Activated T-helper 2 cell treated with anti-CD3 and anti-CD28 coated beads, Interferon-gamma antibody, Interleukin-2, Interleukin-4, amounts not matched to agents 10 μg/mL and 5 μg/mL and 100 μg/mL, durations not matched to agents 14 hours and 24 hours and 36 hours (primary cell): ENCODE results near the gene RNF183. TPM values are rescaled to one million over a fixed set of nuclear protein-coding genes. Genes with fewer than 3 reads are reported as not detected.

Experiments
- DNase-seq: peaks from one replicate; pipeline ENCODE4 v3.0.0; 2021; ENCODE audit warnings: low spot score
- H3K27ac Mint-ChIP-seq: one replicate; pipeline ENCODE4 v1.8.0; 2021; ENCODE audit warnings: mixed read lengths
- H3K27me3 Mint-ChIP-seq: one replicate; pipeline ENCODE4 v1.8.0; 2021; ENCODE audit warnings: low read depth, mixed read lengths
- H3K36me3 Mint-ChIP-seq: one replicate; pipeline ENCODE4 v1.8.0; 2021; ENCODE audit warnings: low read depth, mixed read lengths
- H3K4me1 Mint-ChIP-seq: one replicate; pipeline ENCODE4 v1.8.0; 2021; ENCODE audit warnings: low read depth, mixed read lengths
- H3K4me3 Mint-ChIP-seq: one replicate; pipeline ENCODE4 v1.8.0; 2021; ENCODE audit warnings: low read depth, mild to moderate bottlenecking, moderate library complexity, mixed read lengths
- H3K9me3 Mint-ChIP-seq: one replicate; pipeline ENCODE4 v1.8.0; 2021; ENCODE audit warnings: mixed read lengths
- intact Hi-C: fragments of 100-400 bp; cut with micrococcal nuclease; formaldehyde crosslinking; loops from one replicate; pipeline ENCODE4 v1.15.1; 2023
- total RNA-seq: library from RNA; stranded (reverse); gene quantifications from 2 replicates; pipeline ENCODE4 v1.2.3, GENCODE V29; 2022

The RNF183 gene
- total RNA-seq, 1 donor from 2014 or later = 0.30 TPM

DNA sequence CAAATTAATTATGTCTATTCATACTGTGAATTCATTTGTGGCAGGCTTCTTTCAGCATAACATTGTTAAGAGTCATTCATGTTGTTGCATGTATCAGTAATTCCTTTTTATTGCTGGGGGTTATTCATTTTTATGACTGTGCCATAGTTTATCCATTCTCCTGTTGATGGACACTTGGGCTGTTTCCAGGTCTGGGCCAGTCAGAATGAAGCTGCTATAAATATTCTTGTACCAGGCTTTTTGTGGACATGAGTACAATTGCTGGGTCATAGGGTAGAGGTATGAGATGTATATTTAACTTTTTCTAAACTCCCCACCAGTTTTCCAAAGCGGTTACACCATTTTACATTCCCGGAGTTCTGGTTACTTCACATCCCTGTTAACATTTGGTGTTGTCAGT, 14.1 kb downstream of the RNF183 start:
- DNase-seq = no peak
- Mint-ChIP-seq H3K36me3 (peaks cover 85% of the 10 kb centered on the region), H3K27ac (no peak overlapping the region), H3K4me1 (peaks cover 5% of the 10 kb centered on the region), H3K9me3 (no peaks in the 10 kb centered on the region), H3K27me3 (no peaks in the 10 kb centered on the region), H3K4me3 (no peak overlapping the region)
- intact Hi-C loops = no loop called here

DNA sequence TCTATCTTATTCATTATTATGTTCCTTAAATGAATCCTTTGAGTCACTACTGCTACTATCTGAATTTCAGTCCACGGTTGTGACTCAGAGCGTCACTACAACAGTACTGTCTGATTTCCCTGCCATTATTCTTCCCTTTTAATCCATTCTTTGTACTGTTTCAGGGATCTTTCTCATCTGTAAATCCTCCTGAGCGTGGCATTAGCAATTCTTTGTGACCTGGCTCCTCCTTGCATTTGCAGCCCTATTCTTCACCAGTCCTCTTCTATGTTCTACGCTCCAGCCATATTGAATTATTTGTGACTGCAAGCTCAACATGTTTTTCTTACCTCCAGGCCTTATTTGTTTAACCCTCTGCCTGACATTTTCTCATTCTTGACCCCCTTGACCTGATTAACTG, 21.8 kb downstream of the RNF183 start:
- Mint-ChIP-seq H3K27me3 (no peaks in the 10 kb centered on the region), H3K27ac (no peak overlapping the region), H3K9me3 (no peaks in the 10 kb centered on the region), H3K4me1 (peaks cover 28% of the 10 kb centered on the region), H3K36me3 (peaks cover 74% of the 10 kb centered on the region), H3K4me3 (no peak overlapping the region)
- intact Hi-C loops = no loop called here
- no peak for DNase-seq

DNA sequence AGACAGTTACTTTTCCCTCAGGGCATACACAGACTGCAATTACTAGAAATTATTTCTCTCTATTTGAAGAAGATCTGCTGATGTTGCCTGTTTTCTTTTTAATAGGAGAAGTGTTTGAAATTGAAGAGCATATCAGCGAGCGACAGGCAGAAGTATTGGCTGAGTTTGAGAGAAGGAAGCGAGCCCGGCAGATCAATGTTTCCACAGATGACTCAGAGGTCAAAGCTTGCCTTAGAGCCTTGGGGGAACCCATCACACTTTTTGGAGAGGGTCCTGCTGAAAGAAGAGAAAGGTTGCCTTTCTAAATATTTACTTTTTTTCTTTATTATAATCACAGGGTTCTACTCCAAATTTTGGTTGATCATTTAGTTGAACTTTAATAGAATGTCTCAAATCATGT, 24.3 kb downstream of the RNF183 start:
- no peaks in the 10 kb centered on the region for H3K9me3 Mint-ChIP-seq
- peaks cover 33% of the 10 kb centered on the region for H3K4me1 Mint-ChIP-seq
- H3K4me3 Mint-ChIP-seq = no peak overlapping the region
- peak overlapping the region; percentile 17 for H3K27ac Mint-ChIP-seq
- intact Hi-C loops = no loop called here
- H3K36me3 Mint-ChIP-seq = peaks cover 56% of the 10 kb centered on the region
- no peaks in the 10 kb centered on the region for H3K27me3 Mint-ChIP-seq
- no peak for DNase-seq

DNA sequence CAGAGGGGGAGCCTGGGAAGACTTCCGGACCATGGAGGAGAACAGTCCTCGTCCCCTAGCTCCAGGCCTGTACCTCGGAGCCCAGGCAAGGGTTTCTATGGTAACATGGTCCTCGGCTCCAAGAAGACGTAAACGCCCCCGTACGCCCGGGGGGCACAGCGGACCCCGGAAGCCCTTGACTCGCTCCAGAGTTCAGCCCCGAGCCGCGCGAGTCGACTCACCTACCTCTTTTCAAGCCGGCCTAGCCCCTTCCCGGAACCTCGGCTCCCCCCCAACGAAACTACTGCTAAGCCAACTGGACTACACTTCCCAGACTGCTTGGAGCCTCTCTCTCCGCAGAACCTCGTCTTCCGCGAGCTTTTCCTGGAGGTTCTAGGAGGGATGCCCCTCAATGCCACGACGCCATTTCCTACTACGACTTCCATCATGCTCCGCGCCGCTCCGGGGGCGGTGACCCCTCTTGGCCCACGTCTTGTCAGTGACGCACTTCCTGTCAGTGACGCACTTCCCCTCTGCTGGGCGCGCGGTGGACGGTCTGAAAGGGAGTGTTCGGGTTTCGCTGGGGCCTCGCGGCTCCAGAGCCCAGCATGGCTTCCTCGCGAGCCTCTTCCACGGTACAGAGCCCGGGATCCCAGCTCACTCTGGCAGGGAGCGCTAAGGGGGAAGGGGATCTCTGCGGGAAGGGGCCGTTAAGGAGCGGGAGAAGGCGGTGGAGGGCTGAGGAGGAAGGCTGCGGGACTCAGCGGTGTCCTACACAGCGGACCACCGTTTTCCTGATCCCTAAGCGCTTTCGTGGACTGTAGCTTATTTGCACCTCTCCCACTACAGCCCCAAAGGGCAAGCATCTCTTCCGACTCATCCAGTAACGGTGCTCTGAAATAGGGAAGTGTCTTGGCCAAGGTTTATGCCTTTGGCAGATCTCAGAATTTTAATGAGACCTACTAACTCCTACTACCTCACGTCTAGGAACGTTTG, 27.7 kb downstream of the RNF183 start, which contains the start of the genes CDC26 and PRPF4:
Gene CDC26, minus strand, starts transcription at position 416 of the 975 bp plus-strand sequence. CDS start 3,065 bp downstream, outside the sequence.
Gene PRPF4, plus strand, starts transcription at position 502 of the 975 bp plus-strand sequence. Its CDS starts 86 bp downstream, at position 588.
- H3K36me3 Mint-ChIP-seq = peaks cover 51% of the 10 kb centered on the region
- peaks cover 29% of the 10 kb centered on the region for H3K4me1 Mint-ChIP-seq
- no peaks in the 10 kb centered on the region for H3K27me3 Mint-ChIP-seq
- intact Hi-C loops = loop anchor here (1.0 to 2.0 kb wide), 9 partner anchors 33 to 383 kb away; partner anchors contain the start of genes C9orf43, FKBP15, HDHD3 and POLE3
- H3K4me3 Mint-ChIP-seq = no peak within 1 kb of the TSS
- H3K9me3 Mint-ChIP-seq = no peaks in the 10 kb centered on the region
- peak; percentile 94 for DNase-seq
- no peak within 1 kb of the TSS for H3K27ac Mint-ChIP-seq

DNA sequence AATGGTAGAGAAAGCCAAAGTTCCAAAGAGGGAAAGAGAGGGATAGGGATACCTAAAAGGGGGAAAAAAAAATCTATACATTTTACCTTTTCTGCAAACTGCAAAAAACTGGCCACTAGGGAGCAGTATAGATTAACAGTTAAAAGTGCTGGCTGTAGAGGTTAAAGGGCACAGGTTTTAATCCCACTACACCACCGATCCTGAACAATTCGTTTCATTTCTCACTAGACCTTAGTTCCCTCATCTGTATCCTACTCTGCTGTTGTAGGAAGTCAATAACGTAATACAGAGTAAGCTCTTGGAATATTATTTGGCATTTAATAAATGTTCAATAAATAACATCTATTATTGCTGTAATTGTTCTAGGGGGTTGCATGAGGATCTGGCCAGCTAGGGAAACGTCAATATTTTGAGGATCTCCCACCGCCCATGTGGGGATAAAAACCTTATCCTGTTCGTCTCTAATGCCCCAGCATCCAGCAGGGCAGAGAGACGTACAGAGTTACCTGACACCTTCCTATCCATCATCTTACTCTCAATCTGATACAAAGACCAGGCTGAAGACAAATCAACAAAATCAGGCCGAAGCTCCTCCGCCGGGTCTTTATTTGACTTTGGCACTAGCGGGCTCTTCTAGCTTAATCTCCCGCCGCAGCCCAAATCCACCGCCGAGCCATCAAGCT, 28.6 kb downstream of the RNF183 start:
- peaks cover 28% of the 10 kb centered on the region for H3K4me1 Mint-ChIP-seq
- H3K9me3 Mint-ChIP-seq = no peaks in the 10 kb centered on the region
- H3K4me3 Mint-ChIP-seq = no peak overlapping the region
- H3K27me3 Mint-ChIP-seq = no peaks in the 10 kb centered on the region
- no peak overlapping the region for H3K27ac Mint-ChIP-seq
- DNase-seq = no peak
- H3K36me3 Mint-ChIP-seq = peaks cover 51% of the 10 kb centered on the region
- intact Hi-C loops = loop anchor here (1.0 to 2.0 kb wide), 10 partner anchors 34 to 384 kb away; partner anchors contain the start of genes ALAD, C9orf43, FKBP15 and HDHD3

DNA sequence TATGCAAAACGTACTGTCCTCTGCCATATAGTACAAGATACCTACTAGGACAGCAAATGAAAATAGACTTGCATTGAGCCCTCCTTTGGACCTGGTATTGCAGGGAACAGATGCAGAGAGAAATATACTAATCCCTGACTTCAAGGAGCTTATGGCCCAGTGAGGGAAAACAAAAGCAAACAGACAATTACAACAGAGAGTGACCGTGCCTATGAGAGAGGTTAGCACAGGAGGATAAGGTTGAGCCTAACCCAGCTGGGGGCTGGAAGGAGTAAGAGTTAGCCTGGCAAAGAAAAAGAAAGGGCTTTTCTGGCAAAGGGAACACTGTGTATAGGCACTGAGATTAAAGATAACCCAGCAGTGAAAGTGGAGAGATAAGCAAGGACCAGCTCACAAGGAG, 33.3 kb downstream of the RNF183 start:
- no peaks in the 10 kb centered on the region for H3K9me3 Mint-ChIP-seq
- DNase-seq = no peak
- no peak overlapping the region for H3K4me3 Mint-ChIP-seq
- intact Hi-C loops = loop anchor here (1.0 kb wide), 1 partner anchor 50 kb away; no protein-coding TSS in a partner anchor
- H3K4me1 Mint-ChIP-seq = peaks cover 17% of the 10 kb centered on the region
- no peaks in the 10 kb centered on the region for H3K27me3 Mint-ChIP-seq
- H3K27ac Mint-ChIP-seq = peak overlapping the region; percentile 81
- peaks cover 59% of the 10 kb centered on the region for H3K36me3 Mint-ChIP-seq

DNA sequence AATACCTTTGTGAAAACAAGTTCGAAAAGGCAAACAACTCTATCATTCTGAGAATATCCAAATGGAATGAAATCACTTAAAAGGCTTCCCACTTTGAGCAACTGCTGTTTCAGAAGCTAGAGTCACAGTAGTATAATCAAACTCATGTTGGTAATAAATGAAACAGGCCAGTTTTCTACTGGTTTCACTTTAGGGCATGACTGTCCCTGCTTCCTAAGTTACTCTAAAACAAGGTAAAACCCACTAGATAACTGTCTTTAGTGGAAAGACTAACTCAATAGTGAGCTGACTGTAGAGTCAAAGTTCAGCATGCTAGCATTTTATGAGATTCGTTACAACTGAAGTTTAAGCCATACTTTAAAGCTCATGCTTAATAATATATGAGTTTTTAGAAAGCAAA, 33.8 kb downstream of the RNF183 start:
- peaks cover 59% of the 10 kb centered on the region for H3K36me3 Mint-ChIP-seq
- H3K27ac Mint-ChIP-seq = peak overlapping the region; percentile 81
- intact Hi-C loops = loop anchor here (1.0 kb wide), 1 partner anchor 49 kb away; no protein-coding TSS in a partner anchor
- no peak overlapping the region for H3K4me3 Mint-ChIP-seq
- no peak for DNase-seq
- no peaks in the 10 kb centered on the region for H3K9me3 Mint-ChIP-seq
- peaks cover 17% of the 10 kb centered on the region for H3K4me1 Mint-ChIP-seq
- H3K27me3 Mint-ChIP-seq = no peaks in the 10 kb centered on the region

DNA sequence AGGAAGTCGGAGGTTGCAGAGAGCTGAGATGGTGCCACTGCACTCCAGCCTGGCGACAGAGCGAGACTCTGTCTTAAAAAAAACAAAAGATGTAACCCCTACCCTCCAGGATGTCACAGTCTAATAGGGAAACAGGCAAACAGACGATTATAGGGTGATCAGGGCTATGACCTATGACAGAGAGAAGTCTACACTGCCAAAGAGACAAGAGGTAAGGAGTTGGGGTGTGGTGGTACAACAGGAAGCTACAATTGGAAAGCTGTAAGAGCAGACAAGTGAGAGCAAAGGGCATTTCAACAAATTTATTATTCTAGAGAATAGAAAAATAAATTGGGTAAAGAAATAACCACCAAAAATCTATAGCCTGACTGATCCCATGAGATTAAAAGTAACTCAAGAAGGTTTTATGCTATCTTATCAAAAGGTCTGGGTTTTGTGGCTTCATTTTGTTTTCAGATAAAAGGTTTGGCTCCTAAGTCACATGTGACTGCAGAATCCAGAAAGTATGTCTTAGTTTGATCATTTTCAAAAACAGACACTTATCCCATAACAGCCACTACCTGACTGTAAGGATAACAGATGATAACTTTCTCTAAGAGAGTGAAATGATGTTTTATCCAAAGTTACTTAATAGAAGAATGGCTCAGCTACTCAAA, 35.1 kb downstream of the RNF183 start:
- H3K27ac Mint-ChIP-seq = peak overlapping the region; percentile 31
- no peaks in the 10 kb centered on the region for H3K9me3 Mint-ChIP-seq
- H3K4me3 Mint-ChIP-seq = no peak overlapping the region
- no peaks in the 10 kb centered on the region for H3K27me3 Mint-ChIP-seq
- H3K4me1 Mint-ChIP-seq = peaks cover 9% of the 10 kb centered on the region
- H3K36me3 Mint-ChIP-seq = peaks cover 55% of the 10 kb centered on the region
- no peak for DNase-seq
- intact Hi-C loops = no loop called here

DNA sequence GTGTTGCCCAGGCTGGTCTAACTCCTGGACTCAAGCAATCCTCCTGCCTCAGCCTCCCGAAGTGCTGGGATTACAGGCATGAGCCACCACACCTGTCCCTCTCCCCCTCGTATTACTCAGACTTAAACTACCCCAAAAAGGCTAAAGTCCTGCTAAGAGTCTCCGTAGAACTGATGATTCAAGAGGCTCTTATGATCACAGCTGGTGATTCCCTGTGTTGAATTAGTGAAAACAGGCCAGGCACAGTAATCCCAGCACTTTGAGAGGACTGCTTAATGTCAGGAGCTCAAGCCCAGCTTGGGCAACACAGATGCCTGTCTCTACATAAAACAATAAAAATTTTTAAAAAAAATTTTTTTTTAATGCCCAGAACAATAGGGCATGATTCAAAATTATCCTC, 37.0 kb downstream of the RNF183 start:
- no peak for DNase-seq
- Mint-ChIP-seq H3K4me1 (peaks cover 9% of the 10 kb centered on the region), H3K27me3 (no peaks in the 10 kb centered on the region), H3K36me3 (peaks cover 51% of the 10 kb centered on the region), H3K4me3 (no peak overlapping the region), H3K27ac (no peak overlapping the region), H3K9me3 (no peaks in the 10 kb centered on the region)
- intact Hi-C loops = no loop called here

DNA sequence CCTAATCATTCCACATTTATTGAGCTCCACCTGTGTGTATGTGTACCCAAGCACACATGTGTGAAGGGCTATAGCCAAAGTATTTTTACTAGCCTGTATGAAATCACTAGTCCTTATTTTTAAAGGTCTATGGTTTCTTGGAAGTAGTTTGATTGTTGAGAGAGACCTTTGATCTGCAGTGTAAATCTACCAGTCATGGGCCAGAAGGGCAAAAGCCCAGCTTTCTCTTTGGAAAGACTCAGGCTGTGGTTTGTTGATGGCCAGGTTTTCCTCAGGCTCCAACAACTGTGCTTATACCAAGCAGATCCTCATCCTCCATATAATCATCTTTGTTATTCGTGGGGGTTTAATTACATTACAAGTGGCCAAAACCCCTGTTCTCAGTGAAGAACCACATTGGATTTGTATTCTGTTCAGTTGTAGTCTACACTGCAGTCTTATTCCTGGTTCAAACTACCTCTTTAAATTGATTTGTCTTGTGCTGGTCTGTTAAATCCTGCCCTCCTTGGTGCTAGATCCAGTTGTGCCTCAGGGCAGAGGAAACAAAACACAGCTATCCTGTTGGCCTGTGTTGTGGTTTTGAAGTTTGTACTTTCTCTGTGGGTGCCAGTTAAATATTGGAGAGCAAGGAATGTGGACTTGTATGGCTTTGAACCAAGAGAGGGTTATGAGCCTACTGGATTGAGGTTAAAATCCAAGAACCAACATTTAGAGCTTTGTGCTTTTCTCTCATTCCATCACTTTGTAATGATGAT, 41.1 kb downstream of the RNF183 start:
- no peaks in the 10 kb centered on the region for H3K9me3 Mint-ChIP-seq
- no peaks in the 10 kb centered on the region for H3K4me1 Mint-ChIP-seq
- no peak for DNase-seq
- H3K4me3 Mint-ChIP-seq = no peak overlapping the region
- H3K27me3 Mint-ChIP-seq = no peaks in the 10 kb centered on the region
- intact Hi-C loops = no loop called here
- no peak overlapping the region for H3K27ac Mint-ChIP-seq
- H3K36me3 Mint-ChIP-seq = peaks cover 40% of the 10 kb centered on the region

DNA sequence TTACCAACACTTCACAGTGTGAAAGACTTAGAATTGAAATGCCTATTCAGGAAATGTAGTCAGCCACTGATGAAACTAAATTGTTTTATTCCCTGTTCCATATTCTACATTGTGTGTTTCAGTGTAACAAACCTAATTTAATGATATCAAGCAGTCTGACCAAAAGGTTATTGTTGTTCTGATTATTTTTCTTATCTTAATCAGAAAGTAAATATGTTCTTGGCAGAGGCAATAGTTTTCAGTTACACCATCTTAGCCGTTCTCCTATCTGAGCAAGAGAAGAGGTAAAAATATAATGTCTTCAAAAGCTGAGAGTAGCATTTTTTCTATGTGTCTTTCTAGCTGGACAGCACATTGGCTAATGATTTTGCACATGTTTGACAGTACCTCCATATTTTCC, 44.9 kb downstream of the RNF183 start:
- Mint-ChIP-seq H3K9me3 (no peaks in the 10 kb centered on the region), H3K4me3 (no peak overlapping the region), H3K27ac (no peak overlapping the region), H3K27me3 (no peaks in the 10 kb centered on the region), H3K36me3 (peaks cover 33% of the 10 kb centered on the region), H3K4me1 (no peaks in the 10 kb centered on the region)
- no peak for DNase-seq
- intact Hi-C loops = no loop called here

DNA sequence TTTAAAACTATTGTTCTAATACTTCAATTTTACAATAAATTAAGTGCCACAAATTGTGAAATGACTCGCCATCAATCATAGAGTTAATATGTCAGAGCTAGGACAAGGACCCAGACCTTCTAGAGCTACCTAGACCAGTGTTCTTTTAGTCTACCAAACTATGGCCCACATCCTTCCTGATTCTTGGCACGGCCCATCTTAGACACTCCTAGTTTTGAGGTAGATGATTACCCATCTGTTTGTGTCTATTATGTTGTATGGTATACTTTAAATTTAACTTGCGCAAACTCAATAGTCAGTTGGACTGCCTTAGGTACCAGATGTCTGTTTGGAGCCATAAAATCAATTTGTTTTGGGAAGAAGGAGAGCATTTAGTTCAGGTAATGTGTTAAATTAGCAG, 45.3 kb downstream of the RNF183 start:
- H3K27ac Mint-ChIP-seq = no peak overlapping the region
- no peaks in the 10 kb centered on the region for H3K9me3 Mint-ChIP-seq
- peaks cover 33% of the 10 kb centered on the region for H3K36me3 Mint-ChIP-seq
- DNase-seq = no peak
- no peaks in the 10 kb centered on the region for H3K4me1 Mint-ChIP-seq
- H3K27me3 Mint-ChIP-seq = no peaks in the 10 kb centered on the region
- intact Hi-C loops = no loop called here
- H3K4me3 Mint-ChIP-seq = no peak overlapping the region
